GM18502 (cell line): Measurements from ENCODE around the gene CCHCR1.
A peak's percentile ranks its signal among the peaks of the same experiment; 100 is the strongest.
"Not testable (repeated sequence)": the region's sequence is repeated elsewhere in the genome, so short reads cannot be mapped to it uniquely, and the experiment has no call there.

Experiments used
- ATAC-seq: cut with Tn5 transposase; IDR thresholded peaks from one replicate; pipeline ENCODE4 v1.9.1; 2021; ENCODE audit warnings: mild to moderate bottlenecking; ENCODE audit not compliant: unreplicated experiment, poor library complexity

CCHCR1 gene

GRCh38 chr6:31157513-31158139, at the start of gene CCHCR1:
Gene CCHCR1, minus strand, starts transcription at chr6:31157802. Its CDS starts 202 bp downstream, at chr6:31157600.
- peak; percentile 8 for ATAC-seq

GRCh38 chr6:31205638-31206037, 48.0 kb upstream of the CCHCR1 start:
- no peak for ATAC-seq

- no peak for ATAC-seq
These were observed 47.1 kb upstream of the CCHCR1 start for GRCh38 chr6:31204751-31205145.

- peak; percentile 54 for ATAC-seq
These were observed 45.9 kb upstream of the CCHCR1 start for GRCh38 chr6:31203345-31203979.

GRCh38 chr6:31202259-31203166, 44.9 kb upstream of the CCHCR1 start:
- ATAC-seq = no peak

GRCh38 chr6:31199105-31199452, 41.5 kb upstream of the CCHCR1 start:
- ATAC-seq = not testable (repeated sequence)

- peak; percentile 69 for ATAC-seq
These were observed 40.1 kb upstream of the CCHCR1 start for GRCh38 chr6:31197559-31198305.

GRCh38 chr6:31196251-31197022, 38.8 kb upstream of the CCHCR1 start:
- not testable (repeated sequence) for ATAC-seq

GRCh38 chr6:31195308-31195979, 37.8 kb upstream of the CCHCR1 start:
- ATAC-seq = not testable (repeated sequence)

- ATAC-seq = no peak
These were observed 36.6 kb upstream of the CCHCR1 start for GRCh38 chr6:31194061-31194834.

- ATAC-seq = no peak
These were observed 35.6 kb upstream of the CCHCR1 start for GRCh38 chr6:31193206-31193605.

GRCh38 chr6:31192431-31193105, 35.0 kb upstream of the CCHCR1 start:
- not testable (repeated sequence) for ATAC-seq

GRCh38 chr6:31190488-31190887, 32.9 kb upstream of the CCHCR1 start:
- no peak for ATAC-seq

GRCh38 chr6:31189223-31189622, 31.6 kb upstream of the CCHCR1 start:
- ATAC-seq = not testable (repeated sequence)

GRCh38 chr6:31187780-31188194, 30.2 kb upstream of the CCHCR1 start:
- no peak for ATAC-seq

- ATAC-seq = no peak
These were observed 28.6 kb upstream of the CCHCR1 start for GRCh38 chr6:31186052-31186734.

GRCh38 chr6:31185695-31186051, 28.1 kb upstream of the CCHCR1 start:
- ATAC-seq = not testable (repeated sequence)
